Uterus (tissue), 2 donors: ENCODE measurements around the gene FAM222B.

Experiments used
- POLR2A ChIP-seq, 2 donors: fragments of 450-650 bp; IDR thresholded peaks; one replicate each; pipeline ENCODE4 v1.6.1; 2016; ENCODE audit warnings: antibody characterized with exemption in 2 of 2, mild to moderate bottlenecking in 1 of 2, moderate library complexity in 1 of 2
- TF ChIP-seq, protein P1 (sequence below), 4 experiments: fragments of 200-600 bp in 2 of 4; fragments of 450-650 bp in 2 of 4; sonication (generic) in 2 of 4; IDR thresholded peaks; one replicate each; pipeline ENCODE4 v1.5.1; 2016 to 2019; ENCODE audit warnings: antibody characterized with exemption in 4 of 4, mild to moderate bottlenecking in 2 of 4, moderate library complexity in 1 of 4

DNA sequence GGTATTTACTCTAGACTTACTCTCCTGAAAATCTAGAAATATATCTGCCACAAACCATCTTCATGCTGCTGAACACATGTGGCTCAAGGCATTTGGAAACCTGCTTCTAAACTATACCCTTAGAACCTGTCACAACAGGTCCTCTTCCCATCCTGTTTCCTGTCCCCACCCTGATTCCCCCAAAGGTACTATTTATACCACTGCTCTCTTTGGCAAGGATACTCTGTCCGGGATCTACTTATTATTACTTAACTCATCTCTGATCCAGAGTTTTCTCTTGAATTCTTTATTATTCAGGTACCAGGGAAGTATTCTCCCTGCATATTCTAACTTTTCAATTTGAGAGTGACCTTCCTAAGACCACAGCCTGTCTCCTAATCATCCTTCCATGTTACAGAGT lies 65.4 kb downstream of the FAM222B start:
- TF ChIP-seq, protein P1, sequence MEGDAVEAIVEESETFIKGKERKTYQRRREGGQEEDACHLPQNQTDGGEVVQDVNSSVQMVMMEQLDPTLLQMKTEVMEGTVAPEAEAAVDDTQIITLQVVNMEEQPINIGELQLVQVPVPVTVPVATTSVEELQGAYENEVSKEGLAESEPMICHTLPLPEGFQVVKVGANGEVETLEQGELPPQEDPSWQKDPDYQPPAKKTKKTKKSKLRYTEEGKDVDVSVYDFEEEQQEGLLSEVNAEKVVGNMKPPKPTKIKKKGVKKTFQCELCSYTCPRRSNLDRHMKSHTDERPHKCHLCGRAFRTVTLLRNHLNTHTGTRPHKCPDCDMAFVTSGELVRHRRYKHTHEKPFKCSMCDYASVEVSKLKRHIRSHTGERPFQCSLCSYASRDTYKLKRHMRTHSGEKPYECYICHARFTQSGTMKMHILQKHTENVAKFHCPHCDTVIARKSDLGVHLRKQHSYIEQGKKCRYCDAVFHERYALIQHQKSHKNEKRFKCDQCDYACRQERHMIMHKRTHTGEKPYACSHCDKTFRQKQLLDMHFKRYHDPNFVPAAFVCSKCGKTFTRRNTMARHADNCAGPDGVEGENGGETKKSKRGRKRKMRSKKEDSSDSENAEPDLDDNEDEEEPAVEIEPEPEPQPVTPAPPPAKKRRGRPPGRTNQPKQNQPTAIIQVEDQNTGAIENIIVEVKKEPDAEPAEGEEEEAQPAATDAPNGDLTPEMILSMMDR (IDR thresholded peaks at IDR 0.05), result no peak
- no peak for TF ChIP-seq POLR2A (IDR thresholded peaks at IDR 0.05)
